Esophagus squamous epithelium (tissue), 5 donors: Measurements from ENCODE around the gene SEC14L5. TPM values are rescaled to one million over a fixed set of nuclear protein-coding genes. Genes with fewer than 3 reads are reported as not detected.
A peak's percentile ranks its signal among the peaks of the same experiment; 100 is the strongest.

Source experiments
- DNase-seq: peaks from one replicate; lab custom pipeline; 2025; lab: John Stamatoyannopoulos, UW
- H3K27ac ChIP-seq, 4 donors: fragments of 200-600 bp; sonication (generic); one replicate each; pipeline ENCODE4 v1.5.1; 2016 to 2019; ENCODE audit warnings: mild to moderate bottlenecking in 1 of 4
- H3K27me3 ChIP-seq, 4 donors: fragments of 200-600 bp; sonication (generic); 1 replicate in 3 of 4; 2 replicates in 1 of 4; pipeline versions ENCODE4 v1.5.1 to v1.6.0; 2017 to 2021; ENCODE audit warnings: antibody characterized with exemption in 1 of 4
- H3K36me3 ChIP-seq, 3 donors: fragments of 200-600 bp; sonication (generic); one replicate each; pipeline ENCODE4 v1.5.1; 2016 to 2019
- H3K4me1 ChIP-seq, 3 donors: fragments of 200-600 bp; sonication (generic); one replicate each; pipeline ENCODE4 v1.5.1; 2017 to 2019
- H3K4me3 ChIP-seq, 4 donors: fragments of 200-600 bp; sonication (generic); 1 replicate in 3 of 4; 2 replicates in 1 of 4; pipeline ENCODE4 v1.5.1; 2016 to 2019; ENCODE audit warnings: mild to moderate bottlenecking in 2 of 4, moderate library complexity in 1 of 4
- H3K9me3 ChIP-seq, 3 donors: fragments of 200-600 bp; sonication (generic); one replicate each; pipeline ENCODE4 v1.5.1; 2016 to 2019
- CTCF ChIP-seq, 6 experiments: fragments of 450-650 bp in 4 of 6; fragments of 200-600 bp in 2 of 6; sonication (generic) in 2 of 6; IDR thresholded peaks; one replicate each; pipeline ENCODE4 v1.5.1; 2016 to 2019; ENCODE audit warnings: antibody characterized with exemption in 6 of 6, mild to moderate bottlenecking in 4 of 6, moderate library complexity in 4 of 6
- POLR2A ChIP-seq, 4 donors: fragments of 450-650 bp; IDR thresholded peaks; one replicate each; pipeline ENCODE4 v1.6.1; 2017; ENCODE audit warnings: antibody characterized with exemption in 4 of 4, mild to moderate bottlenecking in 4 of 4, moderate library complexity in 3 of 4
- WGBS, 2 donors: methylation state at CpG; one replicate each; pipeline ENCODE4 v1.1.5; 2018; 5-methylcytosine and 5-hydroxymethylcytosine counted together
- intact Hi-C: fragments of 100-400 bp; cut with DNase I; formaldehyde crosslinking; loops from one replicate; pipeline ENCODE4 v1.15.0; 2022
- total RNA-seq, 4 donors: library from RNA; depleted of rRNA; stranded (reverse); fragments of >200 nt; gene quantifications; one replicate each; pipeline ENCODE4 v1.1.0, GENCODE V29; 2016
- donor health status: DM: yes; HTN: yes; CAD: no.

SEC14L5 gene
- total RNA-seq, 4 donors from 2014 or later = 0.22 to 5.6 (median 0.49) TPM

GRCh38 chr16:5020551-5020950 is 62.4 kb downstream of the SEC14L5 start:
- Histone ChIP-seq H3K4me3 (no peak overlapping the region), H3K27ac (no peak overlapping the region), H3K36me3 (peaks cover 0 to 8% (median 0%) of the 10 kb centered on the region in 3 donors), H3K4me1 (no peaks in the 10 kb centered on the region), H3K9me3 (no peaks in the 10 kb centered on the region), H3K27me3 (peaks cover 0 to 11% (median 0%) of the 10 kb centered on the region in 4 donors)
- no peak for DNase-seq
- intact Hi-C loops = no loop called here
- TF ChIP-seq CTCF (IDR thresholded peaks at IDR 0.05) (no peak), POLR2A (IDR thresholded peaks at IDR 0.05) (no peak)
- WGBS, 2 donors = 20% methylated on average over 1 of the region's 15 CpGs; no CpG with 5 or more reads in 1 of the 2 donors

GRCh38 chr16:5022521-5022920 is 64.4 kb downstream of the SEC14L5 start:
- WGBS, 2 donors = 65 to 77% methylated on average over 5 to 6 of the region's 6 CpGs
- H3K27me3 ChIP-seq = peaks cover 0 to 11% (median 0%) of the 10 kb centered on the region in 4 donors

GRCh38 chr16:5024632-5025031 is 66.5 kb downstream of the SEC14L5 start:
- no peak overlapping the region for H3K27ac ChIP-seq
- WGBS, 2 donors = 48 to 59% methylated on average over 3 to 4 of the region's 4 CpGs
- H3K4me1 ChIP-seq = no peaks in the 10 kb centered on the region
- no peaks in the 10 kb centered on the region for H3K9me3 ChIP-seq
- DNase-seq = no peak
- peaks cover 0 to 37% (median 0%) of the 10 kb centered on the region in 3 donors for H3K36me3 ChIP-seq
- intact Hi-C loops = no loop called here
- TF ChIP-seq POLR2A (IDR thresholded peaks at IDR 0.05) (no peak), CTCF (IDR thresholded peaks at IDR 0.05) (peak in 3 of 6 experiments; percentile 32 to 53 (median 39))
- no peak overlapping the region for H3K4me3 ChIP-seq
- peaks cover 0 to 11% (median 0%) of the 10 kb centered on the region in 4 donors for H3K27me3 ChIP-seq

More at GRCh38 chr16:5022521-5022920, 64.4 kb downstream of the SEC14L5 start:
- TF ChIP-seq CTCF (IDR thresholded peaks at IDR 0.05) (no peak), POLR2A (IDR thresholded peaks at IDR 0.05) (no peak)
- Histone ChIP-seq H3K4me3 (no peak overlapping the region), H3K27ac (no peak overlapping the region), H3K9me3 (no peaks in the 10 kb centered on the region), H3K36me3 (peaks cover 0 to 18% (median 0%) of the 10 kb centered on the region in 3 donors), H3K4me1 (no peaks in the 10 kb centered on the region)
- no peak for DNase-seq
- intact Hi-C loops = no loop called here

GRCh38 chr16:5025171-5025632 is 67.1 kb downstream of the SEC14L5 start:
- H3K4me3 ChIP-seq = no peak overlapping the region
- H3K36me3 ChIP-seq = peaks cover 0 to 43% (median 0%) of the 10 kb centered on the region in 3 donors
- WGBS, 2 donors = no CpG with 5 or more reads among the region's 17 CpGs
- TF ChIP-seq CTCF (IDR thresholded peaks at IDR 0.05) (no peak), POLR2A (IDR thresholded peaks at IDR 0.05) (no peak)
- H3K4me1 ChIP-seq = no peaks in the 10 kb centered on the region
- intact Hi-C loops = no loop called here
- H3K27ac ChIP-seq = no peak overlapping the region
- H3K9me3 ChIP-seq = no peaks in the 10 kb centered on the region
- peaks cover 0 to 11% (median 0%) of the 10 kb centered on the region in 4 donors for H3K27me3 ChIP-seq
- no peak for DNase-seq

- H3K27ac ChIP-seq = no peak overlapping the region
- H3K36me3 ChIP-seq = peaks cover 0 to 53% (median 0%) of the 10 kb centered on the region in 3 donors
- H3K4me1 ChIP-seq = no peaks in the 10 kb centered on the region
- WGBS, 2 donors = 87 to 95% methylated on average over 6 to 8 of the region's 8 CpGs
- no peak overlapping the region for H3K4me3 ChIP-seq
- TF ChIP-seq CTCF (IDR thresholded peaks at IDR 0.05) = no peak
- no peak for TF ChIP-seq POLR2A (IDR thresholded peaks at IDR 0.05)
- no peaks in the 10 kb centered on the region for H3K9me3 ChIP-seq
- no peak for DNase-seq
- H3K27me3 ChIP-seq = no peaks in the 10 kb centered on the region
- intact Hi-C loops = no loop called here
Measured at GRCh38 chr16:5026664-5027063, 68.5 kb downstream of the SEC14L5 start.
